ENCODE data around the gene OR5T2.

The OR5T2 gene

DNA sequence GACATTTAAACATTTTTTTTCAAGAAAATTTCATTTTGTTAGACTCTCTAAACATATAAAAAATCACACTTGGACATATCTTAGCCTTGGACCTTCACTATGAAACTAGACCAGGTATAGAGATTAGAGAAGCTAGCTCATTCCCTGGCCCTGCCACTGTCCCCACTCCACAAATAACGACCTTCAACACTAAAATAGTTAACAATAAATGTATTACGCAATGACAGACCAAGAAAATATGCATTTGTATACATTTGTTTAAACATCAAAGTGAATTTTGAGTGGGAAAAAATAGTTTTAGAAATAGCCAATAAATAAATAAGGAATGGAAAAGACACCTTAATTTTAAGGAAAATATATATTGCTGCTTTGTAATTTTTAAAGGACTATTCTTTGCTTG is 36.7 kb downstream of the OR5T2 start:
- no peak overlapping the region for H3K4me3 ChIP-seq (ENCODE audit: control insufficient read depth, low read depth, low read length)
- DNase-seq (ENCODE audit: low read depth), result no peak
- TF ChIP-seq, protein P1, sequence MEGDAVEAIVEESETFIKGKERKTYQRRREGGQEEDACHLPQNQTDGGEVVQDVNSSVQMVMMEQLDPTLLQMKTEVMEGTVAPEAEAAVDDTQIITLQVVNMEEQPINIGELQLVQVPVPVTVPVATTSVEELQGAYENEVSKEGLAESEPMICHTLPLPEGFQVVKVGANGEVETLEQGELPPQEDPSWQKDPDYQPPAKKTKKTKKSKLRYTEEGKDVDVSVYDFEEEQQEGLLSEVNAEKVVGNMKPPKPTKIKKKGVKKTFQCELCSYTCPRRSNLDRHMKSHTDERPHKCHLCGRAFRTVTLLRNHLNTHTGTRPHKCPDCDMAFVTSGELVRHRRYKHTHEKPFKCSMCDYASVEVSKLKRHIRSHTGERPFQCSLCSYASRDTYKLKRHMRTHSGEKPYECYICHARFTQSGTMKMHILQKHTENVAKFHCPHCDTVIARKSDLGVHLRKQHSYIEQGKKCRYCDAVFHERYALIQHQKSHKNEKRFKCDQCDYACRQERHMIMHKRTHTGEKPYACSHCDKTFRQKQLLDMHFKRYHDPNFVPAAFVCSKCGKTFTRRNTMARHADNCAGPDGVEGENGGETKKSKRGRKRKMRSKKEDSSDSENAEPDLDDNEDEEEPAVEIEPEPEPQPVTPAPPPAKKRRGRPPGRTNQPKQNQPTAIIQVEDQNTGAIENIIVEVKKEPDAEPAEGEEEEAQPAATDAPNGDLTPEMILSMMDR (IDR thresholded peaks at IDR 0.05; ENCODE audit: control insufficient read depth, insufficient read depth, low read depth, low read length, missing control alignments), result no peak

DNA sequence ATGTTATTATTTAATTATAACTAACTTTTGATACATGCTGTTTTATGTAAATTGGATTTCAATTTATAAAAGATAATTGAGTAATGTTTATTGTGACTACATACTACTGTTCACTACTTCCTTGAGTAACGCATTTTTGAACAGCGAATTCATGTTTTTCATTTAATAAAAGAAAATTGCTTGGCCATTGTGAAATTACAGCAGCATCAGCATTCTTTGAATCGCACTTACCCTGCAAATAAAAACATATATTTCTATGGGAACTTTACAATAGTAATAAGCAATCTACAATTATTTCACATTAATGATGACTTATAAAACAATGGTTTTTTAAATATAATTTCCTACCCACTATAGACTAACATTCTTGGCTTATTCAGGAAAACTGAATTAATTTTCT is 37.4 kb downstream of the OR5T2 start:
- TF ChIP-seq, protein P1 (IDR thresholded peaks at IDR 0.05; ENCODE audit: control insufficient read depth, insufficient read depth, low read depth, low read length, missing control alignments), result no peak
- H3K4me3 ChIP-seq (ENCODE audit: control insufficient read depth, low read depth, low read length), result no peak overlapping the region
- DNase-seq (ENCODE audit: low read depth), result no peak

DNA sequence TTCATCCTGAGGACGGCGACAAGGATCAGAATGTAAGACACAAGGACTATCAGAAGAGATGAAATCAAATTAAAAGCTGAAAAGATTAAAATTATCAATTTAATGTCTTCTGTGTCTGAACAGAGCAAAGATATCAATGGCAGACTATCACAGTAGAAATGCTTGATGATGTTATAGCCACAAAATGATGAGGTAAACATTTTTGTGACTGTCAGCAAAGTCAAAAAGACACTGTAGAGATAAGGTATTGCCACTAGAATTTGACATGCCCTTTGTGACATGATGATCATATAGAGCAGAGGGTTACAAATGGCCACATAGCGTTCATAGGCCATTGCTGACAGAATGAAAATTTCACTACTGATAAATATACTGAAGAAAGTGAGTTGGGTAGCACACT is 45.5 kb downstream of the OR5T2 start:
- TF ChIP-seq, protein P1 (IDR thresholded peaks at IDR 0.05; ENCODE audit: control insufficient read depth, insufficient read depth, low read depth, low read length, missing control alignments), result no peak

DNA sequence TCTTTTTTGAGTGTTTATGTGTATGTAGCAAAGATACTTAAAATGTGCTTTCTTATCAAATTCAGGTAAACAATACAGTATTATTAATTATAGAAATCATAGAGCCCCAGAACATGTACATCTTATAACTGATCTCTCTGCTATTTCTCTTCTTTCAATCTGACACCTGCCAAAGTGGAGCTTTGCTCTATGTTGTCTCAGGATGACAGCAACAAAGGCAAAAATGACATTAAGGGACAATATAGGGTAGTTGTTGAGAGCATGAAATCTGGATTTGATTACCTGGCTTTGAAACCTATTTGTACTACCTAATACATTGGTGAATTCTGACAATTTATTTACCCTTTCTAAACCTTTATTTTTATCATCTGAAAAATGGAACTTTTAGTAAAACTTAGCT is 50.6 kb downstream of the OR5T2 start:
- DNase-seq (ENCODE audit: low read depth), result no peak
- H3K4me3 ChIP-seq (ENCODE audit: control insufficient read depth, low read depth, low read length), result no peak overlapping the region
- TF ChIP-seq, protein P1 (IDR thresholded peaks at IDR 0.05; ENCODE audit: control insufficient read depth, insufficient read depth, low read depth, low read length, missing control alignments), result no peak

More for the DNA sequence above, 45.5 kb downstream of the OR5T2 start:
- H3K4me3 ChIP-seq (ENCODE audit: control insufficient read depth, low read depth, low read length), result no peak overlapping the region
- no peak for DNase-seq (ENCODE audit: low read depth)

Data from AG09309 (cell line).